Measurements from ENCODE around the gene NOVA2. TPM values are rescaled to one million over a fixed set of nuclear protein-coding genes. Genes with fewer than 3 reads are reported as not detected.

The NOVA2 gene
- total and polyA plus RNA-seq, 9 of the 15 experiments (the other 6 are each of a cell fraction or from before 2014, with no cell fraction given): not detected

DNA sequence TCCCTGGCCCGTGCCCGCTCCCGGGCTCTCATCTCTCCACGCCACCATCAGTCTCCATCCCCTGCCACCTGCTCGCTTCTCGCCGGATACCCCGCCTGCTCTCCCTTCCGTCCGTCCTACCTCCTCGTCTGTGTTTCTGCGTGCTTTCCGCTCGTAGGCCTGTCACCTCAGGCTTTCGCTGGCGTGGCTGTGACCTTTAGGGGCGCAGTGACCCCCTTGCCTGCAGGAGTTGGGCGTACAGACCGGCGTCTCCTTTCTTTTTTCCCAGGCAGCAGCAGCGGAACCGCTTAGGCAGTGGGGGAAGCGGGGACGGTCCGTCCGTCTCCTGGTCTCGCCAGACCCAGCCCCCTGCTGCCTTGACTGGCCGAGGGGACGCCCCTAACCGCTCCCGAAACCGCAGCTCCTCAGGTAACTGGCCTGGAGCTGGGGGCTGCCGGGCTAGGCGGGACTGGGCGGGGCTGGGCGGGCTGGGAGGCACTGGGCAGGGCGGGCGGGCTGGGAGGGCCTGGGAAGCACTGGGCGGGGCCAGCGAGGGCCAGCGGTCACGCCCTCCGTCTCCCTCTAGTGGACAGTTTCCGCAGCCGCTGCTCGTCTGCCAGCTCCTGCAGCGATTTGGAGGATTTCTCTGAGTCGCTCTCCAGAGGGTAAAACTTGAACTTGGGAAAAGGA lies 42.9 kb upstream of the NOVA2 start (continued):
- TF ChIP-seq, protein P1, sequence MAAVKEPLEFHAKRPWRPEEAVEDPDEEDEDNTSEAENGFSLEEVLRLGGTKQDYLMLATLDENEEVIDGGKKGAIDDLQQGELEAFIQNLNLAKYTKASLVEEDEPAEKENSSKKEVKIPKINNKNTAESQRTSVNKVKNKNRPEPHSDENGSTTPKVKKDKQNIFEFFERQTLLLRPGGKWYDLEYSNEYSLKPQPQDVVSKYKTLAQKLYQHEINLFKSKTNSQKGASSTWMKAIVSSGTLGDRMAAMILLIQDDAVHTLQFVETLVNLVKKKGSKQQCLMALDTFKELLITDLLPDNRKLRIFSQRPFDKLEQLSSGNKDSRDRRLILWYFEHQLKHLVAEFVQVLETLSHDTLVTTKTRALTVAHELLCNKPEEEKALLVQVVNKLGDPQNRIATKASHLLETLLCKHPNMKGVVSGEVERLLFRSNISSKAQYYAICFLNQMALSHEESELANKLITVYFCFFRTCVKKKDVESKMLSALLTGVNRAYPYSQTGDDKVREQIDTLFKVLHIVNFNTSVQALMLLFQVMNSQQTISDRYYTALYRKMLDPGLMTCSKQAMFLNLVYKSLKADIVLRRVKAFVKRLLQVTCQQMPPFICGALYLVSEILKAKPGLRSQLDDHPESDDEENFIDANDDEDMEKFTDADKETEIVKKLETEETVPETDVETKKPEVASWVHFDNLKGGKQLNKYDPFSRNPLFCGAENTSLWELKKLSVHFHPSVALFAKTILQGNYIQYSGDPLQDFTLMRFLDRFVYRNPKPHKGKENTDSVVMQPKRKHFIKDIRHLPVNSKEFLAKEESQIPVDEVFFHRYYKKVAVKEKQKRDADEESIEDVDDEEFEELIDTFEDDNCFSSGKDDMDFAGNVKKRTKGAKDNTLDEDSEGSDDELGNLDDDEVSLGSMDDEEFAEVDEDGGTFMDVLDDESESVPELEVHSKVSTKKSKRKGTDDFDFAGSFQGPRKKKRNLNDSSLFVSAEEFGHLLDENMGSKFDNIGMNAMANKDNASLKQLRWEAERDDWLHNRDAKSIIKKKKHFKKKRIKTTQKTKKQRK (IDR thresholded peaks at IDR 0.05; ENCODE audit: borderline replicate concordance, low read depth, low read length): no peak
- TF ChIP-seq, protein P2, sequence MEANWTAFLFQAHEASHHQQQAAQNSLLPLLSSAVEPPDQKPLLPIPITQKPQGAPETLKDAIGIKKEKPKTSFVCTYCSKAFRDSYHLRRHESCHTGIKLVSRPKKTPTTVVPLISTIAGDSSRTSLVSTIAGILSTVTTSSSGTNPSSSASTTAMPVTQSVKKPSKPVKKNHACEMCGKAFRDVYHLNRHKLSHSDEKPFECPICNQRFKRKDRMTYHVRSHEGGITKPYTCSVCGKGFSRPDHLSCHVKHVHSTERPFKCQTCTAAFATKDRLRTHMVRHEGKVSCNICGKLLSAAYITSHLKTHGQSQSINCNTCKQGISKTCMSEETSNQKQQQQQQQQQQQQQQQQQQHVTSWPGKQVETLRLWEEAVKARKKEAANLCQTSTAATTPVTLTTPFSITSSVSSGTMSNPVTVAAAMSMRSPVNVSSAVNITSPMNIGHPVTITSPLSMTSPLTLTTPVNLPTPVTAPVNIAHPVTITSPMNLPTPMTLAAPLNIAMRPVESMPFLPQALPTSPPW (CRISPR knock-in tag; IDR thresholded peaks at IDR 0.05): peak; percentile 66
- TF ChIP-seq HNRNPK (IDR thresholded peaks at IDR 0.05; ENCODE audit: low read depth, low read length, poor library complexity, severe bottlenecking) (no peak), HMGN3 (IDR thresholded peaks at IDR 0.05; ENCODE audit: borderline replicate concordance, extremely low read depth, insufficient read length, low read depth, low read length) (no peak), TAL1 (IDR thresholded peaks at IDR 0.05) (no peak), ZNF282 (CRISPR knock-in tag; IDR thresholded peaks at IDR 0.05) (no peak), SMARCC2 (IDR thresholded peaks at IDR 0.05; ENCODE audit: low read depth) (no peak), ZNF717 (CRISPR knock-in tag; IDR thresholded peaks at IDR 0.05) (no peak), TCF7L2 (IDR thresholded peaks at IDR 0.05; ENCODE audit: low read depth, low read length) (no peak), ZNF785 (CRISPR knock-in tag; IDR thresholded peaks at IDR 0.05) (no peak), PPARD (CRISPR knock-in tag; IDR thresholded peaks at IDR 0.05) (no peak), NR4A1 (CRISPR knock-in tag; IDR thresholded peaks at IDR 0.05) (no peak), NR4A1 (tag; IDR thresholded peaks at IDR 0.05) (no peak), ZNF551 (CRISPR knock-in tag; IDR thresholded peaks at IDR 0.05) (no peak), TRIM24 (IDR thresholded peaks at IDR 0.05) (no peak), CEBPB (tag; IDR thresholded peaks at IDR 0.05) (no peak)
- TF ChIP-seq, protein P3, sequence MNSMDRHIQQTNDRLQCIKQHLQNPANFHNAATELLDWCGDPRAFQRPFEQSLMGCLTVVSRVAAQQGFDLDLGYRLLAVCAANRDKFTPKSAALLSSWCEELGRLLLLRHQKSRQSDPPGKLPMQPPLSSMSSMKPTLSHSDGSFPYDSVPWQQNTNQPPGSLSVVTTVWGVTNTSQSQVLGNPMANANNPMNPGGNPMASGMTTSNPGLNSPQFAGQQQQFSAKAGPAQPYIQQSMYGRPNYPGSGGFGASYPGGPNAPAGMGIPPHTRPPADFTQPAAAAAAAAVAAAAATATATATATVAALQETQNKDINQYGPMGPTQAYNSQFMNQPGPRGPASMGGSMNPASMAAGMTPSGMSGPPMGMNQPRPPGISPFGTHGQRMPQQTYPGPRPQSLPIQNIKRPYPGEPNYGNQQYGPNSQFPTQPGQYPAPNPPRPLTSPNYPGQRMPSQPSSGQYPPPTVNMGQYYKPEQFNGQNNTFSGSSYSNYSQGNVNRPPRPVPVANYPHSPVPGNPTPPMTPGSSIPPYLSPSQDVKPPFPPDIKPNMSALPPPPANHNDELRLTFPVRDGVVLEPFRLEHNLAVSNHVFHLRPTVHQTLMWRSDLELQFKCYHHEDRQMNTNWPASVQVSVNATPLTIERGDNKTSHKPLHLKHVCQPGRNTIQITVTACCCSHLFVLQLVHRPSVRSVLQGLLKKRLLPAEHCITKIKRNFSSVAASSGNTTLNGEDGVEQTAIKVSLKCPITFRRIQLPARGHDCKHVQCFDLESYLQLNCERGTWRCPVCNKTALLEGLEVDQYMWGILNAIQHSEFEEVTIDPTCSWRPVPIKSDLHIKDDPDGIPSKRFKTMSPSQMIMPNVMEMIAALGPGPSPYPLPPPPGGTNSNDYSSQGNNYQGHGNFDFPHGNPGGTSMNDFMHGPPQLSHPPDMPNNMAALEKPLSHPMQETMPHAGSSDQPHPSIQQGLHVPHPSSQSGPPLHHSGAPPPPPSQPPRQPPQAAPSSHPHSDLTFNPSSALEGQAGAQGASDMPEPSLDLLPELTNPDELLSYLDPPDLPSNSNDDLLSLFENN (IDR thresholded peaks at IDR 0.05; ENCODE audit: low read depth in 2 of 2, low read length in 2 of 2): no peak
- TF ChIP-seq, protein P4, sequence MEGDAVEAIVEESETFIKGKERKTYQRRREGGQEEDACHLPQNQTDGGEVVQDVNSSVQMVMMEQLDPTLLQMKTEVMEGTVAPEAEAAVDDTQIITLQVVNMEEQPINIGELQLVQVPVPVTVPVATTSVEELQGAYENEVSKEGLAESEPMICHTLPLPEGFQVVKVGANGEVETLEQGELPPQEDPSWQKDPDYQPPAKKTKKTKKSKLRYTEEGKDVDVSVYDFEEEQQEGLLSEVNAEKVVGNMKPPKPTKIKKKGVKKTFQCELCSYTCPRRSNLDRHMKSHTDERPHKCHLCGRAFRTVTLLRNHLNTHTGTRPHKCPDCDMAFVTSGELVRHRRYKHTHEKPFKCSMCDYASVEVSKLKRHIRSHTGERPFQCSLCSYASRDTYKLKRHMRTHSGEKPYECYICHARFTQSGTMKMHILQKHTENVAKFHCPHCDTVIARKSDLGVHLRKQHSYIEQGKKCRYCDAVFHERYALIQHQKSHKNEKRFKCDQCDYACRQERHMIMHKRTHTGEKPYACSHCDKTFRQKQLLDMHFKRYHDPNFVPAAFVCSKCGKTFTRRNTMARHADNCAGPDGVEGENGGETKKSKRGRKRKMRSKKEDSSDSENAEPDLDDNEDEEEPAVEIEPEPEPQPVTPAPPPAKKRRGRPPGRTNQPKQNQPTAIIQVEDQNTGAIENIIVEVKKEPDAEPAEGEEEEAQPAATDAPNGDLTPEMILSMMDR (IDR thresholded peaks at IDR 0.05 in 2 of 3, conservative IDR thresholded peaks at IDR 0.05 in 1 of 3; ENCODE audit: insufficient read depth in 2 of 3, low read depth in 1 of 3, low read length in 3 of 3): peak; percentile 74 to 80 (median 77)
